Thoracic aorta (tissue), 2 donors: ENCODE data around the gene TENT4A. TPM values are rescaled to one million over a fixed set of nuclear protein-coding genes. Genes with fewer than 3 reads are reported as not detected.

Experiments
- ATAC-seq: fragments of 150-250 bp; one replicate; pipeline ENCODE4 v1.8.0; 2017; ENCODE audit warnings: low read depth; ENCODE audit not compliant: insufficient number of reproducible peaks, low FRiP score
- DNase-seq: peaks from one replicate; pipeline ENCODE4 v3.0.0-alpha.2; 2020; ENCODE audit warnings: low spot score
- H3K27ac ChIP-seq, 2 donors: fragments of 200-600 bp; sonication (generic); 1 replicate in 1 of 2; 2 replicates in 1 of 2; pipeline ENCODE4 v1.5.1; 2016; ENCODE audit warnings: mild to moderate bottlenecking in 2 of 2, moderate library complexity in 2 of 2
- H3K27me3 ChIP-seq: fragments of 200-600 bp; sonication (generic); replicated peaks from 2 replicates; pipeline ENCODE4 v1.6.0; 2016; ENCODE audit warnings: mild to moderate bottlenecking; ENCODE audit not compliant: insufficient read depth
- H3K36me3 ChIP-seq: fragments of 200-600 bp; sonication (generic); one replicate; pipeline ENCODE4 v1.5.1; 2016
- H3K4me1 ChIP-seq, 2 donors: fragments of 200-600 bp; sonication (generic); 1 replicate in 1 of 2; 2 replicates in 1 of 2; pipeline versions ENCODE4 v1.5.1 to v1.6.0; 2016; ENCODE audit warnings: low read depth in 2 of 2, mild to moderate bottlenecking in 1 of 2; ENCODE audit not compliant: control insufficient read depth in 1 of 2
- H3K4me3 ChIP-seq: fragments of 200-600 bp; sonication (generic); 2 replicates; pipeline ENCODE4 v1.5.1; 2016; ENCODE audit warnings: mild to moderate bottlenecking
- H3K9me3 ChIP-seq: fragments of 200-600 bp; sonication (generic); 2 replicates; pipeline ENCODE4 v1.5.1; 2016
- total RNA-seq, 2 donors: library from RNA; depleted of rRNA; stranded (reverse); fragments of >200 nt; gene quantifications; one replicate each; pipeline versions ENCODE4 v1.1.0 to v1.2.3, GENCODE V29; 2016
- TF ChIP-seq, protein P1 (sequence below): fragments of 200-600 bp; sonication (generic); IDR thresholded peaks from one replicate; pipeline ENCODE4 v1.5.1; 2019; ENCODE audit warnings: antibody characterized with exemption

The TENT4A gene
- total RNA-seq, 2 donors from 2014 or later: 34.5 to 47.6 TPM

DNA sequence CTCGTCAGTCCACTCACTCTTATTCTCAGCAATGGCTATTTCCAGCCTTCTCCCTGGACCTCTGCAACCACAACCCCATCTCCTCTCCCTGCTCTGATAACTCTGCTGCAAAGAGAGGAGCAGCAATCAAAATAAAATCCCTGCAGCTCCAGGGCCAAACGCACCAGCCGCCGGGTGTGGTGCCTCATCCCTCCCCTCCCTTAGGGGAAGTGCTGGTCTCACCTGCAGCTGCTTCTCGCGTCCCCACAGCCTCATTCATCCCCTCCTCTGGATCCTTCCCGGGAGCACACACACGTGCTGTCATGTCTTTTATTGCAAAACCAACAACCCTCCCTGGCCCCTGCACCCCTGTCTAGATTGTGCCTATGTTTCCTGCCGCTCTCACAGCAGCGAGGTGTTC is 77.8 kb downstream of the TENT4A start:
- no peak for ATAC-seq

GRCh38 chr5:6792376-6792775 is 79.1 kb downstream of the TENT4A start:
- H3K4me1 ChIP-seq: peaks cover 7 to 11% of the 10 kb centered on the region in 2 donors
- H3K27ac ChIP-seq: no peak overlapping the region
- no peaks in the 10 kb centered on the region for H3K9me3 ChIP-seq
- no peaks in the 10 kb centered on the region for H3K36me3 ChIP-seq
- no peak for ATAC-seq
- TF ChIP-seq, protein P1, sequence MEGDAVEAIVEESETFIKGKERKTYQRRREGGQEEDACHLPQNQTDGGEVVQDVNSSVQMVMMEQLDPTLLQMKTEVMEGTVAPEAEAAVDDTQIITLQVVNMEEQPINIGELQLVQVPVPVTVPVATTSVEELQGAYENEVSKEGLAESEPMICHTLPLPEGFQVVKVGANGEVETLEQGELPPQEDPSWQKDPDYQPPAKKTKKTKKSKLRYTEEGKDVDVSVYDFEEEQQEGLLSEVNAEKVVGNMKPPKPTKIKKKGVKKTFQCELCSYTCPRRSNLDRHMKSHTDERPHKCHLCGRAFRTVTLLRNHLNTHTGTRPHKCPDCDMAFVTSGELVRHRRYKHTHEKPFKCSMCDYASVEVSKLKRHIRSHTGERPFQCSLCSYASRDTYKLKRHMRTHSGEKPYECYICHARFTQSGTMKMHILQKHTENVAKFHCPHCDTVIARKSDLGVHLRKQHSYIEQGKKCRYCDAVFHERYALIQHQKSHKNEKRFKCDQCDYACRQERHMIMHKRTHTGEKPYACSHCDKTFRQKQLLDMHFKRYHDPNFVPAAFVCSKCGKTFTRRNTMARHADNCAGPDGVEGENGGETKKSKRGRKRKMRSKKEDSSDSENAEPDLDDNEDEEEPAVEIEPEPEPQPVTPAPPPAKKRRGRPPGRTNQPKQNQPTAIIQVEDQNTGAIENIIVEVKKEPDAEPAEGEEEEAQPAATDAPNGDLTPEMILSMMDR: no peak
- no peaks in the 10 kb centered on the region for H3K27me3 ChIP-seq
- DNase-seq: no peak
- H3K4me3 ChIP-seq: no peak overlapping the region

More for the DNA sequence above, 77.8 kb downstream of the TENT4A start:
- Histone ChIP-seq H3K4me1 (peaks cover 7 to 11% of the 10 kb centered on the region in 2 donors), H3K9me3 (no peaks in the 10 kb centered on the region), H3K27ac (no peak overlapping the region), H3K4me3 (no peak overlapping the region), H3K27me3 (no peaks in the 10 kb centered on the region), H3K36me3 (no peaks in the 10 kb centered on the region)
- DNase-seq: no peak
- TF ChIP-seq, protein P1: no peak

GRCh38 chr5:6792911-6793471 is 79.8 kb downstream of the TENT4A start:
- Histone ChIP-seq H3K27me3 (no peaks in the 10 kb centered on the region), H3K4me1 (peaks cover 7 to 11% of the 10 kb centered on the region in 2 donors), H3K9me3 (no peaks in the 10 kb centered on the region), H3K4me3 (no peak overlapping the region), H3K36me3 (no peaks in the 10 kb centered on the region), H3K27ac (no peak overlapping the region)
- DNase-seq (no peak), ATAC-seq (no peak)
- TF ChIP-seq, protein P1: no peak

DNA sequence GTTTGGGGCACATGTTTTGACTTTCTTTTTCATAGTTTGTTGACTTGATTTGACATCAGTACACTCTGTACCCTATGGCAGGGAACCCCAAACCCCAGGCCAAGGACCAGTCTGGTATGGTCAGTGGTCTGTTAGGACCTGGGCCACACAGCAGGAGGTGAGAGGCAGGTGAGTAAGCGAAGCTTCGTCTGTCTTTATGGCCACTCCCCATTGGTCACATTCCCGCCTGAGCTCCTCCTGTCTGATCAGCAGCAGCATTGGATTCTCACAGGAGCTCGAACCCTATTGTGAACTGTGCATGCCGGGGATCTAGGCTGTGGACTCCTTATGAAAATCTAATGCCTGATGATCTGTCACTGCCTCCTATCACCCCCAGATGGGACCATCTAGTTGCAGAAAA is 88.0 kb downstream of the TENT4A start:
- TF ChIP-seq, protein P1: no peak
- ATAC-seq (no peak), DNase-seq (no peak)
- no peaks in the 10 kb centered on the region for H3K9me3 ChIP-seq
- no peak overlapping the region for H3K4me3 ChIP-seq
- H3K27ac ChIP-seq: no peak overlapping the region
- H3K4me1 ChIP-seq: peaks cover 6 to 19% of the 10 kb centered on the region in 2 donors
- H3K27me3 ChIP-seq: no peaks in the 10 kb centered on the region
- no peaks in the 10 kb centered on the region for H3K36me3 ChIP-seq

GRCh38 chr5:6803981-6804550 is 90.8 kb downstream of the TENT4A start:
- Histone ChIP-seq H3K27ac (no peak overlapping the region), H3K4me1 (peaks cover 6 to 19% of the 10 kb centered on the region in 2 donors), H3K27me3 (no peaks in the 10 kb centered on the region), H3K4me3 (no peak overlapping the region), H3K9me3 (no peaks in the 10 kb centered on the region), H3K36me3 (no peaks in the 10 kb centered on the region)
- DNase-seq: no peak
- ATAC-seq: no peak
- TF ChIP-seq, protein P1: no peak
